Transverse colon (tissue), 4 donors: ENCODE data around the gene GCNT2.

Experiments
- CTCF ChIP-seq, 5 experiments: fragments of 200-600 bp in 3 of 5; fragments of 450-650 bp in 2 of 5; sonication (generic) in 3 of 5; IDR thresholded peaks; 1 replicate in 2 of 5; 2 replicates in 3 of 5; pipeline ENCODE4 v1.5.1; 2016 to 2017; ENCODE audit warnings: antibody characterized with exemption in 5 of 5, inconsistent platforms in 3 of 5, mild to moderate bottlenecking in 2 of 5, moderate library complexity in 1 of 5
- POLR2AphosphoS5 ChIP-seq, 3 donors: sonication (generic); formaldehyde crosslinking; IDR thresholded peaks; one replicate each; pipeline ENCODE4 v1.6.1; 2016; ENCODE audit warnings: antibody characterized with exemption in 3 of 3

- TF ChIP-seq POLR2AphosphoS5 (IDR thresholded peaks at IDR 0.05), result no peak
- no peak for TF ChIP-seq CTCF (IDR thresholded peaks at IDR 0.05)
These were observed 41.0 kb upstream of the GCNT2 start for GRCh38 chr6:10479939-10480700.
